ENCODE results near the gene TBL1Y. TPM values are rescaled to one million over a fixed set of nuclear protein-coding genes. Genes with fewer than 3 reads are reported as not detected.
"Not testable (repeated sequence)": the region's sequence is repeated elsewhere in the genome, so short reads cannot be mapped to it uniquely, and the experiment has no call there.

Gene TBL1Y
- total RNA-seq, 1 donor from 2014 or later: 1.9 TPM

DNA sequence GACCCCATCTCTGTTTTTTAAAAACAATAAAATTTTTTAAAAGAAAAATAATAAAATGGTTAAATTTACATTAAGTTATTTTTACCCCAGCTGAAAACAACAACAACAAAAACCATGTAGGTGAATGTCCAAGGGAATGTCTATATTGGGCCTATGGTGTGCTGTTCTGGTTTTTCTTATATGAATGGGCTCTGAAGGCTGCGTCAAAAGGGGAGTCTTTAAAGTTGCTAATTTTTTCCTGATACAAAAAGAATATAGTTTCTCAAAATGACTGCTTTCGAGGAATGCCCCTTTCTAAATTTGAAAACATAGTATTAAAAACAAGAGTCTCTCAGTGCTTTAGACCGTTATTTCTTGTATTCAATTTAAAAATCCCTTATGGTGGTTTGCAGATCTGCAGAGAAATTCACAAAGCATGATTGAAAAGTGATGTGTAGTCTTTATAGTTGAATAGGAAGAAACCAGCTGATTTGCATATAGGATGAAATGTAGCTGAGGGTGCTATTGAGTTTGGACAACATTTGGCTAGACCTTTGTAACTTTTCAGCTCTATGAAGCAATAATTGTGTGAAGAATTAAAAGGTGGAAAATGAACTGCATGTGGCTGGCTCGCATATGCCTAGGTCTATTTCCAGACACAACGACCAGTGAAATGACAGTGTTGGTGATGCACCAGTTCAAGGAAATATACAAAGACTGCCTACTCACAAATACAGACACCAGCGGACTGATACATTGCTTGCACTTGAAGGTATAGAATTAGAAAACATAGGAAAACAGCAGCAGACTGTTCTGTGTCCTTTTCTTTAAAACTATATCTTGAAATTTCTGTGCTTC is 107.0 kb downstream of the TBL1Y start:
- no peak overlapping the region for H3K4me3 ChIP-seq
- no peaks in the 10 kb centered on the region for H3K27me3 ChIP-seq (ENCODE audit: low read depth)
- H3K36me3 ChIP-seq: no peaks in the 10 kb centered on the region
- ATAC-seq: no peak
- TF ChIP-seq, protein P1, sequence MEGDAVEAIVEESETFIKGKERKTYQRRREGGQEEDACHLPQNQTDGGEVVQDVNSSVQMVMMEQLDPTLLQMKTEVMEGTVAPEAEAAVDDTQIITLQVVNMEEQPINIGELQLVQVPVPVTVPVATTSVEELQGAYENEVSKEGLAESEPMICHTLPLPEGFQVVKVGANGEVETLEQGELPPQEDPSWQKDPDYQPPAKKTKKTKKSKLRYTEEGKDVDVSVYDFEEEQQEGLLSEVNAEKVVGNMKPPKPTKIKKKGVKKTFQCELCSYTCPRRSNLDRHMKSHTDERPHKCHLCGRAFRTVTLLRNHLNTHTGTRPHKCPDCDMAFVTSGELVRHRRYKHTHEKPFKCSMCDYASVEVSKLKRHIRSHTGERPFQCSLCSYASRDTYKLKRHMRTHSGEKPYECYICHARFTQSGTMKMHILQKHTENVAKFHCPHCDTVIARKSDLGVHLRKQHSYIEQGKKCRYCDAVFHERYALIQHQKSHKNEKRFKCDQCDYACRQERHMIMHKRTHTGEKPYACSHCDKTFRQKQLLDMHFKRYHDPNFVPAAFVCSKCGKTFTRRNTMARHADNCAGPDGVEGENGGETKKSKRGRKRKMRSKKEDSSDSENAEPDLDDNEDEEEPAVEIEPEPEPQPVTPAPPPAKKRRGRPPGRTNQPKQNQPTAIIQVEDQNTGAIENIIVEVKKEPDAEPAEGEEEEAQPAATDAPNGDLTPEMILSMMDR (IDR thresholded peaks at IDR 0.05): no peak
- no peaks in the 10 kb centered on the region for H3K9me3 ChIP-seq
- no peaks in the 10 kb centered on the region for H3K4me1 ChIP-seq
- DNase-seq: no peak
- H3K27ac ChIP-seq: no peak overlapping the region
- intact Hi-C loops (cut with DNase I): no loop called here

DNA sequence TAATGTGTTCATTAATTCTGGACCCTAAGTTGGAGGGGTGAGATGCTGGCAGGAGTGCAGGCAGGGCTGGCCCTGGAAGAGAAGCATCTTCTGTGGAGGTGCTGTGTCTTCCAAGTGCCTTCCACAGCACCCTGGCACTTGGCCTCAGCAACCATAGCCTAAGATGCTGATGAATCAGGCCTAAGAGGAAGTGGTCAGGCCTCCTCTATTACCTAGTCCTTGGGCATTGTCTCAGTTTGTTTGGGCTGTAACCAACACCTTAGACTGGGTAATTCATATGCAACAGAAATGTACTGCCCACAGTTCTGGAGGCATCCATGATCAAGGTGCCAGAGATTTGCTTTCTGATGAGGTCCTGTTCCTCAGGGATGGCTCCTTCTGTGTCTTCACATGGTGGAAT is 128.5 kb downstream of the TBL1Y start:
- Histone ChIP-seq H3K4me1 (no peaks in the 10 kb centered on the region), H3K36me3 (no peaks in the 10 kb centered on the region), H3K27ac (no peak overlapping the region), H3K4me3 (no peak overlapping the region), H3K27me3 (ENCODE audit: low read depth) (no peaks in the 10 kb centered on the region), H3K9me3 (no peaks in the 10 kb centered on the region)
- no peak for DNase-seq
- no peak for ATAC-seq
- TF ChIP-seq, protein P1 (IDR thresholded peaks at IDR 0.05): no peak
- intact Hi-C loops (cut with DNase I): no loop called here

DNA sequence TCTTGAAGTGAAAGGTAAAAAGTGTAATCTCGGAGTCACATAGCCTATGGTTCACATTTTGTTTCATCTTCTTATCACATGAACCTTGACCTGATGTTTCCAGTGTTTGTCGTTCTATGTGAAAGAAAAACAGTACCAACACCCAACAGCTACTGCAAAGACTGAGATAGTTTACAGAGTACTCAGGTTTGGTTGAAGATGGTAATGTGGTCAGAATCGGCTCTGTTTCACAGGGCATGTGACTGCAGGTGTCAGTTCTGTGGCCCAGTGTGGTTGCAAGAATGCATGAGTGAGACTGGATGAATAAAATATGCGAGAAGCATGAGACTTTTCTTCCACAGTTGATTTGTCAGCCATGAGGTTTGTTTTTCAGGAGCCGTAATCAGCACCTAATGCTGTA is 130.2 kb downstream of the TBL1Y start:
- Histone ChIP-seq H3K36me3 (no peaks in the 10 kb centered on the region), H3K27ac (no peak overlapping the region), H3K4me1 (no peaks in the 10 kb centered on the region), H3K4me3 (no peak overlapping the region), H3K27me3 (ENCODE audit: low read depth) (no peaks in the 10 kb centered on the region), H3K9me3 (no peaks in the 10 kb centered on the region)
- DNase-seq: no peak
- intact Hi-C loops (cut with DNase I): no loop called here
- TF ChIP-seq, protein P1 (IDR thresholded peaks at IDR 0.05): no peak
- ATAC-seq: no peak

DNA sequence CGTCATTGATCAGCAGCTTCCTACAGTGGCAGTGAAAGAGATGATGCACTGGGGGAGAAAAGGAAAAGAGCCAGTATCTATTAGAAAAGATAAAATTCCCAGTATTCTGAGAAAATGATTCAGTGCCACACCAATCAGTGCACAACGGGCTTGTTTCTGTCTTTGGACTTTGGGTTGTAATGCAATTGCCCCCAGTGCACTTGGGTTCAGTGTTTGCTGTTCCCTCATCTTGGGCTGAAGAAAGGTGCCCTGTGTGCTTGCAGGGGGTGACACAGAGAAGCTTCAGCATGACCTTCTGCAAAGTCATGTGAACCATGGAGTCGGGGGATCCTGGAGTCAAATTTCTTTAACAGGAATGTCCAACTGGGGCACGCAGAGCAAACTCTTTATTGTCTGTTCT is 131.5 kb downstream of the TBL1Y start:
- intact Hi-C loops (cut with DNase I): no loop called here
- no peak for ATAC-seq

DNA sequence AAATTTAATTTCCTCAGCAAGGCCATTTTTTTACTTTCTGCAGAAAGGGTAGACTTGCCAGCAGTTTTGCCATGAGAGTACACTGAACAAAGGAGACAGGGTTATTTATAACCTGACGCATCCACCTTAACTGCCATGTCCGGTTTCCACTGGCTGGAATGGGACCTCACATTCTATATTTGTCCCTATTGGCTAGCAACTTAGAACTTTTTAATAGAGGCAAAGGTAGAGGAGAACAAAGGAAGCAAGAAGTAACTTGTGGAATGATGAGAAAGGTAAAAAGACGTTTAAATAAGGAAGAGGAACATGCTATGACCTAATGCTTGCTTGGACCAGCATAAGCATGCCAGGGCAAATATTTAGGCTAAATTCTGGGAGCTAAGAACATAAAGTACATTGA is 142.0 kb downstream of the TBL1Y start:
- ATAC-seq; H3K4me3 ChIP-seq; DNase-seq; intact Hi-C loops (cut with DNase I); H3K4me1 ChIP-seq; H3K9me3 ChIP-seq; H3K36me3 ChIP-seq; H3K27me3 ChIP-seq (ENCODE audit: low read depth); H3K27ac ChIP-seq: not testable (repeated sequence)

More for the DNA sequence above, 131.5 kb downstream of the TBL1Y start:
- H3K36me3 ChIP-seq: no peaks in the 10 kb centered on the region
- H3K4me1 ChIP-seq: no peaks in the 10 kb centered on the region
- DNase-seq: no peak
- no peaks in the 10 kb centered on the region for H3K9me3 ChIP-seq
- H3K27ac ChIP-seq: no peak overlapping the region
- no peaks in the 10 kb centered on the region for H3K27me3 ChIP-seq (ENCODE audit: low read depth)
- TF ChIP-seq, protein P1 (IDR thresholded peaks at IDR 0.05): no peak
- no peak overlapping the region for H3K4me3 ChIP-seq

DNA sequence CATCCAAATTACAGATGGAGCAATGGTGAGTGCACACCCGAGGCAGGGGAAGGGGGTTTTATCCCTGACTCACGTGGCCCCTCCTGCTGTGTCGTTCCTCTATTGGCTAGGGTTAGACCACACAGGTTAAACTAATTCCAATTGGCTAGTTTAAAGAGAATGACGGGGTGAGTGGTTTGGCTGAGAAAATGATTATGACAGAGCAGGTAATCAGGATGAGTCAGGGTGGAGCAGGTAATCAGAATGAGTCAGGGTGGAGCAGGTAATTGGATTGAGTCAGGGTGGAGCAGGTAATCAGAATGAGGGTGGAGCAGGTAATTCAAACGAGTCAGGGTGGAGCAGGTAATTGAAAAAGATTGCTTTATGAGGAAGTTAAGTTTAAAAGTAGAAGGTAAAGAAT is 146.4 kb downstream of the TBL1Y start:
- Histone ChIP-seq H3K27me3 (ENCODE audit: low read depth) (no peaks in the 10 kb centered on the region), H3K4me1 (no peaks in the 10 kb centered on the region), H3K27ac (no peak overlapping the region), H3K9me3 (no peaks in the 10 kb centered on the region), H3K4me3 (no peak overlapping the region), H3K36me3 (no peaks in the 10 kb centered on the region)
- TF ChIP-seq, protein P1 (IDR thresholded peaks at IDR 0.05): no peak
- ATAC-seq: no peak
- intact Hi-C loops (cut with DNase I): no loop called here
- DNase-seq: no peak
